SK-N-SH treated with all-trans-retinoic acid at 6 μM for 48 hours (cell line): ENCODE results near the gene TIMM23.

Experiments
- ATAC-seq: fragments of 200-7000 bp; cut with Tn5 transposase; 3 replicates; pipeline ENCODE4 v1.9.1; 2020; ENCODE audit warnings: mild to moderate bottlenecking, moderate library complexity
- BACH2 ChIP-seq: fragments of 250-450 bp; sonication (Bioruptor Pico); IDR thresholded peaks from 2 replicates; pipeline ENCODE4 v1.9.0; 2021; ENCODE audit warnings: mild to moderate bottlenecking, borderline replicate concordance
- CREB5 ChIP-seq: fragments of 250-450 bp; sonication (Bioruptor Pico); IDR thresholded peaks from 2 replicates; pipeline ENCODE4 v1.5.1; 2020; ENCODE audit warnings: low read depth, mild to moderate bottlenecking, moderate library complexity
- CSDC2 ChIP-seq: fragments of 250-450 bp; sonication (Bioruptor Pico); IDR thresholded peaks from 2 replicates; pipeline ENCODE4 v1.5.0; 2020; ENCODE audit warnings: mild to moderate bottlenecking, moderate library complexity
- ESRRG ChIP-seq: fragments of 250-450 bp; sonication (Bioruptor Pico); IDR thresholded peaks from 2 replicates; pipeline ENCODE4 v1.6.1; 2021; ENCODE audit warnings: mild to moderate bottlenecking
- ISL1 ChIP-seq: fragments of 250-450 bp; sonication (Bioruptor Pico); IDR thresholded peaks from 2 replicates; pipeline ENCODE4 v2.1.2; 2022; ENCODE audit warnings: mild to moderate bottlenecking, moderate library complexity
- OSR1 ChIP-seq: fragments of 250-450 bp; sonication (Bioruptor Pico); IDR thresholded peaks from 2 replicates; pipeline ENCODE4 v1.8.0; 2022; ENCODE audit warnings: moderate library complexity, mild to moderate bottlenecking, inconsistent platforms
- POU6F1 ChIP-seq: fragments of 250-450 bp; sonication (Bioruptor Pico); IDR thresholded peaks from 2 replicates; pipeline ENCODE4 v1.8.0; 2021; ENCODE audit warnings: low read depth, mild to moderate bottlenecking, moderate library complexity, borderline replicate concordance
- PPARA ChIP-seq: fragments of 250-450 bp; sonication (Bioruptor Pico); IDR thresholded peaks from 2 replicates; pipeline ENCODE4 v1.5.0; 2020; ENCODE audit warnings: mild to moderate bottlenecking, borderline replicate concordance
- SNAI2 ChIP-seq: fragments of 250-450 bp; sonication (Bioruptor Pico); IDR thresholded peaks from 2 replicates; pipeline ENCODE4 v1.5.0; 2020; ENCODE audit warnings: mild to moderate bottlenecking, moderate library complexity
- TSHZ2 ChIP-seq: fragments of 250-450 bp; sonication (Bioruptor Pico); IDR thresholded peaks from 2 replicates; pipeline ENCODE4 v1.5.0; 2020; ENCODE audit warnings: mild to moderate bottlenecking, moderate library complexity
- ZC3H10 ChIP-seq: fragments of 250-450 bp; sonication (Bioruptor Pico); IDR thresholded peaks from 2 replicates; pipeline ENCODE4 v1.5.1; 2021; ENCODE audit warnings: mild to moderate bottlenecking, moderate library complexity
- ZFP3 ChIP-seq: fragments of 250-450 bp; sonication (Bioruptor Pico); IDR thresholded peaks from 2 replicates; pipeline ENCODE4 v1.5.0; 2020; ENCODE audit warnings: mild to moderate bottlenecking, moderate library complexity
- ZNF565 ChIP-seq: fragments of 450-650 bp; formaldehyde crosslinking; conservative IDR thresholded peaks from 2 replicates; pipeline ENCODE4 v1.5.0; 2020; ENCODE audit warnings: low read depth, mild to moderate bottlenecking, moderate library complexity
- ZNF70 ChIP-seq: fragments of 450-650 bp; formaldehyde crosslinking; IDR thresholded peaks from 2 replicates; pipeline ENCODE4 v1.5.0; 2020; ENCODE audit warnings: mild to moderate bottlenecking, moderate library complexity
- ZNF8 ChIP-seq: fragments of 450-650 bp; formaldehyde crosslinking; IDR thresholded peaks from 2 replicates; pipeline ENCODE4 v1.5.0; 2020; ENCODE audit warnings: mild to moderate bottlenecking, moderate library complexity
- TF ChIP-seq, protein P1 (sequence below): fragments of 250-450 bp; sonication (Bioruptor Pico); IDR thresholded peaks from 2 replicates; pipeline ENCODE4 v1.5.1; 2021; ENCODE audit warnings: mild to moderate bottlenecking, moderate library complexity
- TF ChIP-seq, protein P2 (sequence below): fragments of 250-450 bp; sonication (Bioruptor Pico); IDR thresholded peaks from 2 replicates; pipeline ENCODE4 v1.8.0; 2020; ENCODE audit warnings: mild to moderate bottlenecking, moderate library complexity, borderline replicate concordance

TIMM23 gene

DNA sequence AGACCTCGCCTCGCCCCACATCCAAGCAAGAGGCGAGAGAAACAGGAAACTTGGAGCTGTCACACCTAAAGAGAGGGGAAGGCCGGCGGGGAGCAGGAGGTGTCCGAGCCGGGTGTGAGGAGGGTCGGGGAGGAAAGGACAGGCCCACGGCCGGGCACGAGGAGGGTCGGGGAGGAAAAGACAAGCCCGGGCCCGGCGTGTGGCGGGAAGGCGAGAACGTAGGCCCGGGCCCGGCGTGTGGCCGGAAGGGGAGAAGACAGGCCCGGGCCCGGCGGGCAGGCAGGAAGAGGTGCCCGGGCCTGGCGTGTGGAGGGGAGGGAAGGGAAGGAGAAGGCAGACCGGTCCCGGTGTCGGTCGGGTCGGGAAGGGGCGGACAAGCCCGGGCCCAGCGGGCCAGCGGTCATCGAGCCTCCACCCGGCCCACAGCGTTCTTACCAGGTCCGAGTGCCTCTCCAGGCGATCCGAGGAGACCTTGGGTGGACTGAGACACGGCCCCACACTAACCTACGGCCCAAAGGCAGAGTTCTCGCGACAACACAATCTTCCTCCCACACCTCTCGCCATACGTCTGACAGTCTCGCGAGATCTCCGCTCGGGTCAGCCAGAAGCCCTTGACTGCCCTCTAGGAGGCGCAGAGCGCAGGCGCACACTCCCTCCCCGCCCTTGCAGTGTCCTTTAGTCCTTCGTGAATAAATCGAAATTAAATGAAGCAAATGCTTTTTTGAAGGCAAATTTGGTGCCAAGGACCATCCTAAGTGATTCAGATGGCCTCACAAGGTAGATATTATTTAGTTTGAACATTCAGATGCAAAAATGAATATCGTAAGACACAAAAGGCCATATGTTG, 58.0 kb downstream of the TIMM23 start, which contains the start of gene NCOA4:
TSS of gene NCOA4 (minus strand) at position 533 of the 847 bp plus-strand sequence. CDS start 13,943 bp downstream, outside the sequence.
- TF ChIP-seq, protein P1, sequence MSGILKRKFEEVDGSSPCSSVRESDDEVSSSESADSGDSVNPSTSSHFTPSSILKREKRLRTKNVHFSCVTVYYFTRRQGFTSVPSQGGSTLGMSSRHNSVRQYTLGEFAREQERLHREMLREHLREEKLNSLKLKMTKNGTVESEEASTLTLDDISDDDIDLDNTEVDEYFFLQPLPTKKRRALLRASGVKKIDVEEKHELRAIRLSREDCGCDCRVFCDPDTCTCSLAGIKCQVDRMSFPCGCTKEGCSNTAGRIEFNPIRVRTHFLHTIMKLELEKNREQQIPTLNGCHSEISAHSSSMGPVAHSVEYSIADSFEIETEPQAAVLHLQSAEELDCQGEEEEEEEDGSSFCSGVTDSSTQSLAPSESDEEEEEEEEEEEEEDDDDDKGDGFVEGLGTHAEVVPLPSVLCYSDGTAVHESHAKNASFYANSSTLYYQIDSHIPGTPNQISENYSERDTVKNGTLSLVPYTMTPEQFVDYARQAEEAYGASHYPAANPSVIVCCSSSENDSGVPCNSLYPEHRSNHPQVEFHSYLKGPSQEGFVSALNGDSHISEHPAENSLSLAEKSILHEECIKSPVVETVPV (CRISPR knock-in tag), result no peak
- TF ChIP-seq BACH2 (CRISPR knock-in tag) (no peak), POU6F1 (no peak), CREB5 (CRISPR knock-in tag) (no peak), ESRRG (no peak), ZNF565 (CRISPR knock-in tag) (no peak), TSHZ2 (CRISPR knock-in tag) (no peak), SNAI2 (no peak), ZC3H10 (CRISPR knock-in tag) (no peak), ZFP3 (CRISPR knock-in tag) (no peak), CSDC2 (CRISPR knock-in tag) (no peak), PPARA (no peak), OSR1 (no peak), ZNF70 (CRISPR knock-in tag) (no peak)
- TF ChIP-seq, protein P2, sequence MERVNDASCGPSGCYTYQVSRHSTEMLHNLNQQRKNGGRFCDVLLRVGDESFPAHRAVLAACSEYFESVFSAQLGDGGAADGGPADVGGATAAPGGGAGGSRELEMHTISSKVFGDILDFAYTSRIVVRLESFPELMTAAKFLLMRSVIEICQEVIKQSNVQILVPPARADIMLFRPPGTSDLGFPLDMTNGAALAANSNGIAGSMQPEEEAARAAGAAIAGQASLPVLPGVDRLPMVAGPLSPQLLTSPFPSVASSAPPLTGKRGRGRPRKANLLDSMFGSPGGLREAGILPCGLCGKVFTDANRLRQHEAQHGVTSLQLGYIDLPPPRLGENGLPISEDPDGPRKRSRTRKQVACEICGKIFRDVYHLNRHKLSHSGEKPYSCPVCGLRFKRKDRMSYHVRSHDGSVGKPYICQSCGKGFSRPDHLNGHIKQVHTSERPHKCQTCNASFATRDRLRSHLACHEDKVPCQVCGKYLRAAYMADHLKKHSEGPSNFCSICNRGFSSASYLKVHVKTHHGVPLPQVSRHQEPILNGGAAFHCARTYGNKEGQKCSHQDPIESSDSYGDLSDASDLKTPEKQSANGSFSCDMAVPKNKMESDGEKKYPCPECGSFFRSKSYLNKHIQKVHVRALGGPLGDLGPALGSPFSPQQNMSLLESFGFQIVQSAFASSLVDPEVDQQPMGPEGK, result no peak
- peak; percentile 98 for ATAC-seq

DNA sequence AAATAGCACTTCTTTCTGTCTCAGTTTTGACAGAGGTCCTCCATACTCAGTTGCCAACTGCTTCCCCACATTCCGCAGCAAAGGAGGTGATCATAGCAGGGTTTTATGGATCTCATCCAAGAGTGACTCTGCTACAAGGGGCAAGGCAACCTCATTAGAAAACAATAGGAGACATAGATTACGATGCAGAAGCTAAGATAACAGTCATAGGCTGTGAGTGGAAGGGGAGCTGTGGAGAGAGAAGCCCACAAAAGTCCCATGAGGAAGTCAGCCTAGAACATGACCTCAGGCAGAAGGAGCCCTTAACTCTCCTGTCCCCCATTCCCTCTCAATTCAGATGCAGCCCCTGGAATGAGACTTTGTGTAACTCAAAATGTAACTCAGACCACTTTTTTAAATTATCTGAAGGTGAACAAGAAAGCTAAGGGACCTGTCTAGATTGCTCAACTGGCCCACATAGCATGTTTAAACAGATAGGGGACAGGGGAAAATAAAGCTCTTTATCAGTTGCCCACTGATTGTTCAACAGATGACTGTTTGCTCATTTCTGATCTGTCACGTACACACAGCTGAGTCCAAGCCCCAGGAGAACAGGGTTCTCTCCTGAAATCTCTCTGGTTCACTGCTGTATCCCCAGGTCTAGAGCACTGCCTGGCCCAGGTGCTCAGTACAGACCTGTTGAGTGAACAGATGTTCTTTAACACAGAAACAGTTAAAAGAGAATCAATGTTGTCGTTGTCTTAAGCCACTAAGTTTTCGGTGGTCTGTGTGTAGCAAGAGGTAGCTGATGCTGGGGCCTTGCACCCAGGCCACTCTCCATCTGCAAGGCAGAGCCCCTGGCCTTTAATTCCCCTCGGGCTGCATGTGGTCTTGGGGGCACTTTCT, 59.6 kb downstream of the TIMM23 start:
- ATAC-seq, result no peak
- no peak for TF ChIP-seq ZNF8 (CRISPR knock-in tag)
- no peak for TF ChIP-seq ZFP3 (CRISPR knock-in tag)
- no peak for TF ChIP-seq TSHZ2 (CRISPR knock-in tag)
- no peak for TF ChIP-seq ISL1 (CRISPR knock-in tag)
